ENCODE data around the gene VWA5A. TPM values are rescaled to one million over a fixed set of nuclear protein-coding genes. Genes with fewer than 3 reads are reported as not detected.

VWA5A gene
- total and polyA plus RNA-seq, 9 of the 15 experiments (the other 6 are each of a cell fraction or from before 2014, with no cell fraction given) = 4.6 to 19.7 (median 6.9) TPM

GRCh38 chr11:124150684-124151083, 35.4 kb downstream of the VWA5A start (continued):
- TF ChIP-seq TAF1 (IDR thresholded peaks at IDR 0.05; ENCODE audit: control insufficient read depth, extremely low read depth, insufficient read depth, low read length, severe bottlenecking) (no peak), HMGN3 (IDR thresholded peaks at IDR 0.05; ENCODE audit: borderline replicate concordance, extremely low read depth, insufficient read length, low read depth, low read length) (no peak), SPI1 (IDR thresholded peaks at IDR 0.05; ENCODE audit: borderline replicate concordance, low read depth, low read length) (no peak), CBX2 (IDR thresholded peaks at IDR 0.05; ENCODE audit: insufficient read depth, low read length, poor library complexity, severe bottlenecking) (no peak), ZNF780A (CRISPR knock-in tag; IDR thresholded peaks at IDR 0.05) (no peak), ZNF561 (CRISPR knock-in tag; conservative IDR thresholded peaks at IDR 0.05) (no peak), NELFE (IDR thresholded peaks at IDR 0.05; ENCODE audit: insufficient read depth, insufficient read length) (no peak), ZBTB2 (IDR thresholded peaks at IDR 0.05) (no peak), ZC3H11A (IDR thresholded peaks at IDR 0.05; ENCODE audit: low read depth, low read length) (no peak), EGR1 (conservative IDR thresholded peaks at IDR 0.05) (0 out of 2 replicates have a peak, but pooled peaks have one; percentile 25), EHMT2 (IDR thresholded peaks at IDR 0.05) (no peak), FOXP4 (CRISPR knock-in tag; IDR thresholded peaks at IDR 0.05; ENCODE audit: borderline replicate concordance) (no peak), FOXA3 (CRISPR knock-in tag; conservative IDR thresholded peaks at IDR 0.05 in 1 of 2, IDR thresholded peaks at IDR 0.05 in 1 of 2) (peak; percentile 42 to 83; a peak in 3 of 4 replicates), NONO (IDR thresholded peaks at IDR 0.05; ENCODE audit: low read depth in 2 of 2, low read length in 1 of 2) (no peak), HOXB6 (CRISPR knock-in tag; IDR thresholded peaks at IDR 0.05; ENCODE audit: borderline replicate concordance) (no peak), TAL1 (IDR thresholded peaks at IDR 0.05) (peak; percentile 44), TCF7 (IDR thresholded peaks at IDR 0.05; ENCODE audit: borderline replicate concordance) (no peak)
- TF ChIP-seq, protein P1, sequence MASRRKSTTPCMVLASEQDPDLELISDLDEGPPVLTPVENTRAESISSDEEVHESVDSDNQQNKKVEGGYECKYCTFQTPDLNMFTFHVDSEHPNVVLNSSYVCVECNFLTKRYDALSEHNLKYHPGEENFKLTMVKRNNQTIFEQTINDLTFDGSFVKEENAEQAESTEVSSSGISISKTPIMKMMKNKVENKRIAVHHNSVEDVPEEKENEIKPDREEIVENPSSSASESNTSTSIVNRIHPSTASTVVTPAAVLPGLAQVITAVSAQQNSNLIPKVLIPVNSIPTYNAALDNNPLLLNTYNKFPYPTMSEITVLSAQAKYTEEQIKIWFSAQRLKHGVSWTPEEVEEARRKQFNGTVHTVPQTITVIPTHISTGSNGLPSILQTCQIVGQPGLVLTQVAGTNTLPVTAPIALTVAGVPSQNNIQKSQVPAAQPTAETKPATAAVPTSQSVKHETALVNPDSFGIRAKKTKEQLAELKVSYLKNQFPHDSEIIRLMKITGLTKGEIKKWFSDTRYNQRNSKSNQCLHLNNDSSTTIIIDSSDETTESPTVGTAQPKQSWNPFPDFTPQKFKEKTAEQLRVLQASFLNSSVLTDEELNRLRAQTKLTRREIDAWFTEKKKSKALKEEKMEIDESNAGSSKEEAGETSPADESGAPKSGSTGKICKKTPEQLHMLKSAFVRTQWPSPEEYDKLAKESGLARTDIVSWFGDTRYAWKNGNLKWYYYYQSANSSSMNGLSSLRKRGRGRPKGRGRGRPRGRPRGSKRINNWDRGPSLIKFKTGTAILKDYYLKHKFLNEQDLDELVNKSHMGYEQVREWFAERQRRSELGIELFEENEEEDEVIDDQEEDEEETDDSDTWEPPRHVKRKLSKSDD (conservative IDR thresholded peaks at IDR 0.05; ENCODE audit: low read length) = no peak

Measured in K562 (cell line).